ENCODE results near the gene FOXC1. TPM values are rescaled to one million over a fixed set of nuclear protein-coding genes. Genes with fewer than 3 reads are reported as not detected.

Gene FOXC1
- total RNA-seq, result 1.2 TPM
- 1 to 10 TPM; 1.1 to 4.1 (median 2.4) TPM for polyA plus RNA-seq (ENCODE audit: insufficient read depth in 1 of 8, insufficient read length in 8 of 8, low replicate concordance in 1 of 8)
- long read RNA-seq, donor 1, partial matches to known transcripts, result 0 of 4 reads
- long read RNA-seq, donor 1, other reads (novel, unspliced or antisense), result 0 of 4 reads
- long read RNA-seq, donor 2, result 0 reads
- long read RNA-seq, donor 3, partial matches to known transcripts, result 0 of 3 reads
- long read RNA-seq, donor 3, other reads (novel, unspliced or antisense), result 0 of 3 reads
- long read RNA-seq, donor 4, partial matches to known transcripts, result 0 of 3 reads
- long read RNA-seq, donor 4, other reads (novel, unspliced or antisense), result 0 of 3 reads
- long read RNA-seq, donor 5, partial matches to known transcripts, result 0 of 5 reads
- long read RNA-seq, donor 5, other reads (novel, unspliced or antisense), result 0 of 5 reads
- long read RNA-seq, donor 6, partial matches to known transcripts, result 0 of 3 reads
- long read RNA-seq, donor 6, other reads (novel, unspliced or antisense), result 0 of 3 reads
- long read RNA-seq, donor 7, transcript FOXC1-202 (1 exons, 3,831 nt), result major isoform, 8 of 9 reads
- long read RNA-seq, donor 7, partial matches to known transcripts, result 0 of 9 reads
- long read RNA-seq, donor 7, other reads (novel, unspliced or antisense), result 0 of 9 reads
- long read RNA-seq, donor 8, partial matches to known transcripts, result 0 of 4 reads
- long read RNA-seq, donor 8, other reads (novel, unspliced or antisense), result 0 of 4 reads
- long read RNA-seq, donor 9, partial matches to known transcripts, result 0 of 2 reads
- long read RNA-seq, donor 9, other reads (novel, unspliced or antisense), result 0 of 2 reads
- long read RNA-seq, donor 10, transcript FOXC1-202 (1 exons, 3,831 nt), result major isoform, 10 of 12 reads
- long read RNA-seq, donor 10, partial matches to known transcripts, result 0 of 12 reads
- long read RNA-seq, donor 10, other reads (novel, unspliced or antisense), result 0 of 12 reads
- long read RNA-seq, donor 11, partial matches to known transcripts, result 0 of 1 reads
- long read RNA-seq, donor 11, other reads (novel, unspliced or antisense), result 0 of 1 reads

DNA sequence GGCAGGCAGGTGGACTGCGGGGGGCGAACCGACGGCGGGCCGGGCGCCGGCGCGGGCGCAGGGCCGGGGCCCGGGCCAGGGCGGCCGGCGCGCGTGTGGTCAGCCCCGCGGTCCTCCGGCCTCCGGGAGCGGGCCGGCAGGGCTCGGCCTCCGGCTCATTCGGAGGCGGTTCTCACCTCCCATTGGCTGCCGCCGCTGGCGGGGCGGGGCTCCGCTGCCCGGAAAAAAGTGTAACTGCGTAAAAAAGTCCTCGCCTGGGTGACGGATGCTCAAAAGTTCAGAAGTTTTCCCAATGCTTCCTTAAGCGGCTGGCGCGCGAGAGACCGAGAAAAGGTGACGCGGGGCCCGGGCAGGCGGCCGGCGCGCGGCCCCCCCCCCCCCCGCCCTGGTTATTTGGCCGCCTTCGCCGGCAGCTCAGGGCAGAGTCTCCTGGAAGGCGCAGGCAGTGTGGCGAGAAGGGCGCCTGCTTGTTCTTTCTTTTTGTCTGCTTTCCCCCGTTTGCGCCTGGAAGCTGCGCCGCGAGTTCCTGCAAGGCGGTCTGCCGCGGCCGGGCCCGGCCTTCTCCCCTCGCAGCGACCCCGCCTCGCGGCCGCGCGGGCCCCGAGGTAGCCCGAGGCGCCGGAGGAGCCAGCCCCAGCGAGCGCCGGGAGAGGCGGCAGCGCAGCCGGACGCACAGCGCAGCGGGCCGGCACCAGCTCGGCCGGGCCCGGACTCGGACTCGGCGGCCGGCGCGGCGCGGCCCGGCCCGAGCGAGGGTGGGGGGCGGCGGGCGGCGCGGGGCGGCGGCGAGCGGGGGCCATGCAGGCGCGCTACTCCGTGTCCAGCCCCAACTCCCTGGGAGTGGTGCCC, at the start of gene FOXC1:
Gene FOXC1 (plus strand): TSS at position 268 of the 849 bp plus-strand sequence. CDS start 531 bp downstream, at position 799.
- WGBS (ENCODE audit: insufficient coverage), result under 1% methylated on average over 114 of the region's 115 CpGs
- peak; percentile 96 for DNase-seq
- peak within 1 kb of the TSS; percentile 51 for H3K4me3 ChIP-seq (ENCODE audit: low read length)
- peak within 1 kb of the TSS; percentile 77 for H3K27ac ChIP-seq (ENCODE audit: low read length)
- peaks cover 82% of the 10 kb centered on the region for H3K27me3 ChIP-seq (ENCODE audit: control insufficient read depth, insufficient read depth, low read length)
- H3K9me3 ChIP-seq (replicated peaks; ENCODE audit: control insufficient read depth, low read depth, low read length), result no peaks in the 10 kb centered on the region
- peaks cover 42% of the 10 kb centered on the region for H3K4me1 ChIP-seq (ENCODE audit: control insufficient read depth, insufficient read depth, low read length)
- no peaks in the 10 kb centered on the region for H3K36me3 ChIP-seq (ENCODE audit: control insufficient read depth, insufficient read depth, low read length)

DNA sequence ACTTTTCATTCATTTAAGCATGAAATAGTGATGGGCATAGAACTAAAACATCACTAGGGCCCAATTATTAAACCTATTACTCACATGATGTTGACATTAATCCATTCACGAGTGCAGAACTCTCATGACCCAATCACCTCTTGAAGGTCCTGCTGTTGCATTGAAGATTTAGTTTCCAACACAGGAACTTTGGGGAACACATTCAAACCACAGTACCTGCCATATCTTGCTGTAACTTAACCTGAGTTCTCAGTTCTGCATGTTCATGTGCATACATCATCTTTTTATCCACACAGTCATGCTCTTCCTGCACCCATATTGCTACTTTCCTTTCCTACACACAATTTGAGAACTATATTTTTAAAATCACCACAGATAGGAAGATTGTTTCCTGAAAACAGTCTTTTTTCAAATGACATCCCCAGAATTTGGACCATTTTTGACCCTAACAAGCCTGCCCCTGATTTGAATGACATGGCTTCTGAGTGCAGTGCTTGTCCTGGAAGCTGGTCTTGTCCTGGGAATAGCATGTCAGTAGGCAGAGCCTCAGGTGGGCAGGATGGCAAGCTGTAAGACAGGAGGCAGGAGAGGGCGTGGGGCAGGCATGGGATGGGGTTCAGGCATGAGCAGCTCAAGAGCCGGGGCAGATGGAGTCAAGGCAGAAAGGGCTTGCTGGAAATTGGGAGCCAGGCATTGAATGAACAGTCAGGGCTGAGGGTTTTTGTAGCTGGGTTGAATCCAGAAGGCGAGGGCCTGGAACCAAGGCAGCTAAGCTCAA, 49.2 kb upstream of the FOXC1 start:
- H3K4me1 ChIP-seq (ENCODE audit: control insufficient read depth, insufficient read depth, low read length), result peaks cover 1% of the 10 kb centered on the region
- peaks cover 5% of the 10 kb centered on the region for H3K27me3 ChIP-seq (ENCODE audit: control insufficient read depth, insufficient read depth, low read length)
- DNase-seq, result no peak
- no peaks in the 10 kb centered on the region for H3K36me3 ChIP-seq (ENCODE audit: control insufficient read depth, insufficient read depth, low read length)
- no peak overlapping the region for H3K4me3 ChIP-seq (ENCODE audit: low read length)
- WGBS (ENCODE audit: insufficient coverage), result 81% methylated on average over 4 of the region's 4 CpGs
- H3K27ac ChIP-seq (ENCODE audit: low read length), result no peak overlapping the region
- no peaks in the 10 kb centered on the region for H3K9me3 ChIP-seq (replicated peaks; ENCODE audit: control insufficient read depth, low read depth, low read length)

DNA sequence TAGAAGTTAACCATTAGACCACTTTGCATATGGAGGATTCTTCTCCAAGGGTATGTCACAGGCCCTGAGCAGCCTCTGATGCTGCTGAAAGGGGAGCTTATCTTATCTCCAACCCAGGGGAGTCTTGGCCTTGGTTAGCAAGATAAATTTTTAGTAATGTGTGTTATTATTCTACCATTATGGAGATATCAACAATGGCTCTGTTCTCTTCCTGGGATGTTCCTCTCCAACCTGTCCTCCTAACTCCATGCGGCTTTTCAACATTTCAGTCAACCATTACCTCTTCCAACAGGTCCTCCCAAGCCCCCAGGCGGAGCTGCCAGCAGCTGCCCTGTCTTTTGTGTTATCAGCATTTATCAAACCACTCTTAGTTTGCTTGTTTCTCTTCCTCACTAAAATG, 48.4 kb upstream of the FOXC1 start:
- no peaks in the 10 kb centered on the region for H3K36me3 ChIP-seq (ENCODE audit: control insufficient read depth, insufficient read depth, low read length)
- WGBS (ENCODE audit: insufficient coverage), result 73% methylated on average over 2 of the region's 2 CpGs
- no peak overlapping the region for H3K4me3 ChIP-seq (ENCODE audit: low read length)
- DNase-seq, result no peak
- peaks cover 5% of the 10 kb centered on the region for H3K27me3 ChIP-seq (ENCODE audit: control insufficient read depth, insufficient read depth, low read length)
- no peak overlapping the region for H3K27ac ChIP-seq (ENCODE audit: low read length)
- H3K9me3 ChIP-seq (replicated peaks; ENCODE audit: control insufficient read depth, low read depth, low read length), result no peaks in the 10 kb centered on the region
- H3K4me1 ChIP-seq (ENCODE audit: control insufficient read depth, insufficient read depth, low read length), result no peaks in the 10 kb centered on the region

DNA sequence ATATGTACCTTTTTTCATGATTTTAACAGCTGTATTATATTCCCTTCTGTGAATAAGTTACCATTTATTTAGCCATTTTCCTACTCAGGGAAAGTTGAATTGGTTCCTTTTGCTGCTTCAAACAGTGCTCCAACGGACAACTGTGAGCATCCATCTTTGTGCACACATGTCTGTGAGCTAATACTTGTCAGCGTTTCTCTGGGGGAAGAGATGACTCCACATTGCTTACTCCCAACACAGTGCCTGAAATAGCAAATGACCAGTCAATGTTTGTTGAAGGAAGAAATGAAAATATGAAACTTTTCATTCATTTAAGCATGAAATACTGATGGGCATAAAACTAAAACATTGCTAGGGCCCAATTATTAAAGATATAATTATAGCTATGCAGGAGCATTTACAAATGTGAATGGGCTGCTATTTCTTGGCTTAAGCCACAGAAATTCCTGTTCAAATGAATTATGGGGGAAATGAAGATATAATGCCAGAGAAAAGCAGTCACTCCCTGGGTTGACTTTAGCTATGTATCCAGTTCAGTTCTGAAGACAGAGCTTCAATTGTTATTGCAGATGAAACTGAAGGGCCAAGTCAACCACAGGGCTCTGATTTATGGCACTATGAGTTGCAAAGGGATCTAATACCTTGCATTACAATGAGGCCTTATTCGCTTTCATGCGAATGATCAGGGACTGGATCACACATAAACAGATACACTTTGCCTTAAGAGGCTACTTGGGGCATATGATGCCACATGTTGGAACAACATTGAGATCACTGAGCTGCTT, 47.4 kb upstream of the FOXC1 start:
- WGBS (ENCODE audit: insufficient coverage), result 80% methylated on average over 1 of the region's 4 CpGs
- no peak for DNase-seq
- Histone ChIP-seq H3K4me3 (ENCODE audit: low read length) (no peak overlapping the region), H3K27me3 (ENCODE audit: control insufficient read depth, insufficient read depth, low read length) (peaks cover 5% of the 10 kb centered on the region), H3K27ac (ENCODE audit: low read length) (no peak overlapping the region), H3K36me3 (ENCODE audit: control insufficient read depth, insufficient read depth, low read length) (no peaks in the 10 kb centered on the region), H3K4me1 (ENCODE audit: control insufficient read depth, insufficient read depth, low read length) (no peaks in the 10 kb centered on the region), H3K9me3 (replicated peaks; ENCODE audit: control insufficient read depth, low read depth, low read length) (no peaks in the 10 kb centered on the region)

DNA sequence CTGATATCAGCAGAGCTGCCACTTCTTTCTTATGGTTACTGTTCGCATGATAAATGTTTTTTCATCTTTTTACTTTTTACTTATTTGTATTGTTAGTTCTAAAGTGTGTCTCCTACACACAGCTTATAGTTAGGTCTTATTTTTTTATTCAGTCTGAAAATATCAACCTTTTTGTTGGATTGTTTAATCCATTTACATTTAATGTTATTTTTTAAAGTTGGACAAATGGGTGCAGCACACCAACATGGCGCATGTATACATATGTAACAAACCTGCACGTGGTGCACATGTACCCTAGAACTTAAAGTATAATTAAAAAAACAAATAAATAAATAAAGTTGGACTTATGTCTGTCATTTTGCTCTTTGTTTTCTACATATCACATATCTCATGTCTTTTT, 40.3 kb upstream of the FOXC1 start:
- Histone ChIP-seq H3K36me3 (ENCODE audit: control insufficient read depth, insufficient read depth, low read length) (no peaks in the 10 kb centered on the region), H3K4me1 (ENCODE audit: control insufficient read depth, insufficient read depth, low read length) (peaks cover 5% of the 10 kb centered on the region), H3K4me3 (ENCODE audit: low read length) (no peak overlapping the region), H3K27me3 (ENCODE audit: control insufficient read depth, insufficient read depth, low read length) (no peaks in the 10 kb centered on the region), H3K9me3 (replicated peaks; ENCODE audit: control insufficient read depth, low read depth, low read length) (peaks cover 2% of the 10 kb centered on the region), H3K27ac (ENCODE audit: low read length) (no peak overlapping the region)
- no peak for DNase-seq
- no CpG with 5 or more reads among the region's 3 CpGs for WGBS (ENCODE audit: insufficient coverage)

DNA sequence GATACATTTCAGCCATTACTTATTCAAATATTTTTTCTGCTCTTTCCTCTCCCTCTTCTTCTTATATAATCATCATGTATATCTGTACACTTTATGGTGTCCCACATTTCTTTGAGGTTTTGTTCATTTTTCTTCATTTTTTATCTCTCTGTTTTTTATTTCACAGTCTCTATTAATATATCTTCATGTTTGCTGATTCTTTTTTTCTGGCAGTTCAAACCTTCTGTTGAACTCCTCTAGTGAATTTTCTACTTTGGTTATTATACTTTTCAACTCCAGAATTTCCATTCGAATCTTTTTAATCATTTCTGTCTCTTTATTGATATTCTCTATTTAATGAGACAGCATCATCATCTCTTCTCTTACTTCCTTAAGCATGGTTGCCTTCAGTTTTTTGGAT, 38.9 kb upstream of the FOXC1 start:
- Histone ChIP-seq H3K36me3 (ENCODE audit: control insufficient read depth, insufficient read depth, low read length) (no peaks in the 10 kb centered on the region), H3K27ac (ENCODE audit: low read length) (no peak overlapping the region), H3K9me3 (replicated peaks; ENCODE audit: control insufficient read depth, low read depth, low read length) (peaks cover 2% of the 10 kb centered on the region), H3K4me1 (ENCODE audit: control insufficient read depth, insufficient read depth, low read length) (peaks cover 20% of the 10 kb centered on the region), H3K27me3 (ENCODE audit: control insufficient read depth, insufficient read depth, low read length) (no peaks in the 10 kb centered on the region), H3K4me3 (ENCODE audit: low read length) (no peak overlapping the region)
- no CpG with 5 or more reads among the region's 1 CpG for WGBS (ENCODE audit: insufficient coverage)
- DNase-seq, result no peak

DNA sequence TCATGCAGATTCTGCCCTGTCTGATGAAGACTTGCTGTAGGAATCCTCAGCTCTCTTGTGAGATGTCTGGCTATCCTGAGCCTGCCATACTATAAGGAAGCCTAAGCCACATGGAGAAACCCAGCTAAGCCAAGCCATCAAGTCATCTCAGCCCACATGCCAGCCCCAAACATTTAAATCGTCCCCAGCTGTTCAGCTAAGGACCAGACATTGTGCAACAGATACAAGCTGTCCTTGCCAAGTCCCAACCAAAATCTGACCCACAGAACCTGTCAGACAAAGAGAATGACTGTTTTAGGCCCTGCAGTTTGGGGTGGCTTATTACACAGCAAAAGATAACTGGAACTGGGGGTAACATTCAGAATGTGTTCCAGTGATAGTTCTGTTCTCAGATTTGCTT, 36.8 kb upstream of the FOXC1 start:
- DNase-seq, result no peak
- H3K4me3 ChIP-seq (ENCODE audit: low read length), result no peak overlapping the region
- no peaks in the 10 kb centered on the region for H3K36me3 ChIP-seq (ENCODE audit: control insufficient read depth, insufficient read depth, low read length)
- peaks cover 2% of the 10 kb centered on the region for H3K9me3 ChIP-seq (replicated peaks; ENCODE audit: control insufficient read depth, low read depth, low read length)
- H3K4me1 ChIP-seq (ENCODE audit: control insufficient read depth, insufficient read depth, low read length), result peaks cover 23% of the 10 kb centered on the region
- no CpG with 5 or more reads among the region's 1 CpG for WGBS (ENCODE audit: insufficient coverage)
- no peaks in the 10 kb centered on the region for H3K27me3 ChIP-seq (ENCODE audit: control insufficient read depth, insufficient read depth, low read length)
- H3K27ac ChIP-seq (ENCODE audit: low read length), result no peak overlapping the region

DNA sequence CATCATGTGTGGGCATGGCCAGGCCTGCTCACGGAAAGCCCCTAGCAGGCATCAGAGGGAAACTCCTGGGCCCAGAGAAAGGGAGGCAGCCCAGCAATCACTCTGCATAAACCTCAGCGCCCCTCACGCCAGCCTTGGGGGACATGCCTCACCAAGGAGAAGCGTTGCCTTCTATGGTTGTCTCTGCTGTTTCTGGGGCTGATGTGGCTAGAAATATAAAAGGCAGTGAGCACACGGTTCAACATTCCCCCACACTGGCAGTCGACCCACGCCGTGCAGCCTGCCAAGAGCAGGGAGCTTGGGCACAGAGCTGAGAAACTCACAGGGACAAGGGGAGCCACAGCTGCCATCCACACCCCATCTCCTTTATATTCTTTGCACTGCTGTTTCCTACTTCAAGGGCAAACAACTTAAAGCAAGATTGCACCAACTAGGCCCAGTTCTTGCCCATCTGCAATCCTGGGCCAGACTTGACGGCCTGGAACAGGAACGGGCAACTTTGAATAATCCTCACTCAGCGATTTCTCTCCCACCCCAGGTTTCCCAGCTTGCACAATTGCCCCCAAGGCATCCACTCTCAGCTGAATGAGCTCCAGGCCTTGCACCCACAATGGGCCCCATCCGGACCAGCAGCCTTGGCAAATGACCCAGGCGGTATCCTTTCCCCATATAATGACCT, 35.5 kb upstream of the FOXC1 start:
- no peak for DNase-seq

More for the DNA sequence above, 35.5 kb upstream of the FOXC1 start:
- WGBS (ENCODE audit: insufficient coverage), result 58% methylated on average over 9 of the region's 13 CpGs
- no peak overlapping the region for H3K4me3 ChIP-seq (ENCODE audit: low read length)
- peaks cover 2% of the 10 kb centered on the region for H3K9me3 ChIP-seq (replicated peaks; ENCODE audit: control insufficient read depth, low read depth, low read length)
- H3K27ac ChIP-seq (ENCODE audit: low read length), result no peak overlapping the region
- peaks cover 25% of the 10 kb centered on the region for H3K4me1 ChIP-seq (ENCODE audit: control insufficient read depth, insufficient read depth, low read length)
- H3K27me3 ChIP-seq (ENCODE audit: control insufficient read depth, insufficient read depth, low read length), result no peaks in the 10 kb centered on the region
- no peaks in the 10 kb centered on the region for H3K36me3 ChIP-seq (ENCODE audit: control insufficient read depth, insufficient read depth, low read length)

Measured in muscle of leg (tissue), 16 donors.